HepG2 (cell line): ENCODE measurements around the gene CHST3. TPM values are rescaled to one million over a fixed set of nuclear protein-coding genes. Genes with fewer than 3 reads are reported as not detected.

Source experiments
- CHCHD3 ChIP-seq: sonication (generic); formaldehyde crosslinking; IDR thresholded peaks from 2 replicates; pipeline ENCODE4 v1.8.0; 2022; ENCODE audit warnings: mild to moderate bottlenecking, missing genetic modification reagents, moderate library complexity
- HNRNPL ChIP-seq: fragments of 200-400 bp; formaldehyde crosslinking; IDR thresholded peaks from 2 replicates; pipeline ENCODE4 v1.6.1; 2017; ENCODE audit warnings: mild to moderate bottlenecking, low read depth, low read length
- HOXA3 ChIP-seq: sonication (generic); formaldehyde crosslinking; IDR thresholded peaks from 2 replicates; pipeline ENCODE4 v1.5.0; 2020; ENCODE audit warnings: missing genetic modification reagents
- NPAS2 ChIP-seq: sonication (generic); formaldehyde crosslinking; IDR thresholded peaks from 2 replicates; pipeline ENCODE4 v1.8.0; 2022; ENCODE audit warnings: mild to moderate bottlenecking, missing genetic modification reagents, borderline replicate concordance
- SAP130 ChIP-seq: IDR thresholded peaks from 2 replicates; pipeline ENCODE4 v1.6.1; 2016; ENCODE audit warnings: low read depth
- SSRP1 ChIP-seq: IDR thresholded peaks from 2 replicates; pipeline ENCODE4 v1.6.1; 2016; ENCODE audit warnings: control low read depth
- ZBTB38 ChIP-seq: sonication (generic); formaldehyde crosslinking; IDR thresholded peaks from 2 replicates; pipeline ENCODE4 v1.5.1; 2020; ENCODE audit warnings: mild to moderate bottlenecking, missing genetic modification reagents
- ZNF629 ChIP-seq: sonication (generic); formaldehyde crosslinking; conservative IDR thresholded peaks from 2 replicates; pipeline ENCODE4 v1.5.0; 2020; ENCODE audit warnings: missing genetic modification reagents
- ZNF788 ChIP-seq: sonication (generic); formaldehyde crosslinking; IDR thresholded peaks from 2 replicates; pipeline ENCODE4 v1.5.0; 2020; ENCODE audit warnings: mild to moderate bottlenecking, missing genetic modification reagents, borderline replicate concordance
- polyA plus RNA-seq, 8 experiments: library from polyadenylated mRNA; depleted of rRNA in 3 of 8; stranded (reverse) in 7 of 8; unstranded in 1 of 8; fragments of >200 nt; fragmentation: Illumina TruSeq in 4 of 8; extraction: Trizol in 4 of 8; gene quantifications; 2 replicates each; pipeline versions ENCODE4 v1.2.1 to v1.2.3, GENCODE V29; 2011 to 2016; ENCODE audit warnings: low read depth in 4 of 8, missing spikeins in 1 of 8, mixed read lengths in 1 of 8; ENCODE audit not compliant: insufficient read depth in 1 of 8
- total RNA-seq, 5 experiments: library from RNA; depleted of rRNA; stranded (reverse); fragments of >200 nt; fragmentation: Illumina TruSeq; extraction: Trizol; gene quantifications; 2 replicates each; pipeline ENCODE4 v1.2.3, GENCODE V29; 2016; ENCODE audit warnings: low read depth in 1 of 5
- TF ChIP-seq, protein P1 (sequence below): sonication (generic); formaldehyde crosslinking; IDR thresholded peaks from 2 replicates; pipeline ENCODE4 v1.9.0; 2022; ENCODE audit warnings: missing genetic modification reagents, mild to moderate bottlenecking, borderline replicate concordance
- TF ChIP-seq, protein P2 (sequence below): sonication (generic); formaldehyde crosslinking; IDR thresholded peaks from 2 replicates; pipeline ENCODE4 v1.8.0; 2022; ENCODE audit warnings: mild to moderate bottlenecking, missing genetic modification reagents, borderline replicate concordance
- TF ChIP-seq, protein P3 (sequence below): sonication (generic); formaldehyde crosslinking; IDR thresholded peaks from 2 replicates; pipeline ENCODE4 v1.4.0; 2020; ENCODE audit warnings: missing genetic modification reagents, borderline replicate concordance
- TF ChIP-seq, protein P4 (sequence below): sonication (generic); formaldehyde crosslinking; IDR thresholded peaks from 2 replicates; pipeline ENCODE4 v1.5.0; 2020; ENCODE audit warnings: mild to moderate bottlenecking, missing genetic modification reagents, borderline replicate concordance

CHST3 gene
- total and polyA plus RNA-seq, 2 of the 13 experiments (the other 11 are each of a cell fraction or from before 2014, with no cell fraction given) = 7.2 to 18.7 TPM

DNA sequence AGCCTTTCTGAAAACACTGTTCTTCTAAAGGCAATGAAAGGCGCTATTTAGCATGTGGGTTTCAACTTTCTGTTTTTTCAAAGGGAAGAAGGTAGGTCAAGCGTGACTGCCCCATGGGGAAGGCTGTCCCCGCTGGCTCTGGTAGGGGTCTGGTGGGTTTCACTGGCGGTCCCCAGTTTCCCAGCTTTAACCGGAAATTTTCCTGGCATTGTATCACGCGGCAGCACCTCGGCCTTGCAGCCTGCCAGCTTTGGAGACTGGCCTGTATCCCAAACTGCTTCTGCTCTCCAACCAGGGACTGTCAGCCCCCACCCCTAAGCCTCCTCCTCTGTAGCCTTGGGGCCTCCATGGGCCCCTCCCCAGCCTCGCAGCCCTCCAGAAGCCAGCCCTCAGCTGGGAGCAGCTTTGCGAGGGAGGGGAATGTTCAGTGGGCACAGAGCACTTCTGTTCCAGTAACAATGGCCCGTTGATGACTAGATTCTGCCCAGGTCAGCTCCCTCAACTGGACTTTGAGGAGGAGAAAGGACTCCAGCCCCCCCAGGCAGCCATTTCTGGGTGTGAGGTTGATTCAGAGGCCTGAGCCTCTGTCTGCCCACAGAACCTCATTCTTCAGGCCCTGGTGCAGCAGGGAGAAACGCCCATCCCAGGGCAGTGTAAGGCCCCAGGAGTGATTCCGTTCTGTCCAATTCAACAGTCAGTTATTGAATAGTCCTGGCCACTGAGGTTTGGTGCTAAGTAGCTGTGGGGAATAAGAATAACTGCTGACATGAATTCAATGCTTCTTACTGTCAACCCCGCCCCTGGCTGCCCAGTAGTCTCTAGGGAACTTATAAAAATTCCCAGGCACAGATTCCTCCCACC lies 17.1 kb downstream of the CHST3 start (continued):
- TF ChIP-seq, protein P1, sequence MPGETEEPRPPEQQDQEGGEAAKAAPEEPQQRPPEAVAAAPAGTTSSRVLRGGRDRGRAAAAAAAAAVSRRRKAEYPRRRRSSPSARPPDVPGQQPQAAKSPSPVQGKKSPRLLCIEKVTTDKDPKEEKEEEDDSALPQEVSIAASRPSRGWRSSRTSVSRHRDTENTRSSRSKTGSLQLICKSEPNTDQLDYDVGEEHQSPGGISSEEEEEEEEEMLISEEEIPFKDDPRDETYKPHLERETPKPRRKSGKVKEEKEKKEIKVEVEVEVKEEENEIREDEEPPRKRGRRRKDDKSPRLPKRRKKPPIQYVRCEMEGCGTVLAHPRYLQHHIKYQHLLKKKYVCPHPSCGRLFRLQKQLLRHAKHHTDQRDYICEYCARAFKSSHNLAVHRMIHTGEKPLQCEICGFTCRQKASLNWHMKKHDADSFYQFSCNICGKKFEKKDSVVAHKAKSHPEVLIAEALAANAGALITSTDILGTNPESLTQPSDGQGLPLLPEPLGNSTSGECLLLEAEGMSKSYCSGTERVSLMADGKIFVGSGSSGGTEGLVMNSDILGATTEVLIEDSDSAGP (CRISPR knock-in tag) = peak; percentile 65; the same call in 1 of the 2 replicates
- no peak for TF ChIP-seq SSRP1 (CRISPR knock-in tag)
- TF ChIP-seq, protein P2, sequence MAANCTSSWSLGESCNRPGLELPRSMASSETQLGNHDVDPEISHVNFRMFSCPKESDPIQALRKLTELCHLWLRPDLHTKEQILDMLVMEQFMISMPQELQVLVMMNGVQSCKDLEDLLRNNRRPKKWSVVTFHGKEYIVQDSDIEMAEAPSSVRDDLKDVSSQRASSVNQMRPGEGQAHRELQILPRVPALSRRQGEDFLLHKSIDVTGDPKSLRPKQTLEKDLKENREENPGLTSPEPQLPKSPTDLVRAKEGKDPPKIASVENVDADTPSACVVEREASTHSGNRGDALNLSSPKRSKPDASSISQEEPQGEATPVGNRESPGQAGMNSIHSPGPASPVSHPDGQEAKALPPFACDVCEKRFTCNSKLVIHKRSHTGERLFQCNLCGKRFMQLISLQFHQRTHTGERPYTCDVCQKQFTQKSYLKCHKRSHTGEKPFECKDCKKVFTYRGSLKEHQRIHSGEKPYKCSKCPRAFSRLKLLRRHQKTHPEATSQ (CRISPR knock-in tag) = no peak
- TF ChIP-seq HNRNPL = peak; percentile 96
- no peak for TF ChIP-seq NPAS2 (CRISPR knock-in tag)
- TF ChIP-seq HOXA3 = peak; percentile 71
- TF ChIP-seq CHCHD3 = no peak
- peak; percentile 81; the same call in 1 of the 2 replicates for TF ChIP-seq ZBTB38 (CRISPR knock-in tag)
- TF ChIP-seq ZNF788 = peak; percentile 61; the same call in 1 of the 2 replicates
- TF ChIP-seq ZNF629 (CRISPR knock-in tag) = 0 out of 2 replicates have a peak, but pooled peaks have one; percentile 28
- TF ChIP-seq, protein P3, sequence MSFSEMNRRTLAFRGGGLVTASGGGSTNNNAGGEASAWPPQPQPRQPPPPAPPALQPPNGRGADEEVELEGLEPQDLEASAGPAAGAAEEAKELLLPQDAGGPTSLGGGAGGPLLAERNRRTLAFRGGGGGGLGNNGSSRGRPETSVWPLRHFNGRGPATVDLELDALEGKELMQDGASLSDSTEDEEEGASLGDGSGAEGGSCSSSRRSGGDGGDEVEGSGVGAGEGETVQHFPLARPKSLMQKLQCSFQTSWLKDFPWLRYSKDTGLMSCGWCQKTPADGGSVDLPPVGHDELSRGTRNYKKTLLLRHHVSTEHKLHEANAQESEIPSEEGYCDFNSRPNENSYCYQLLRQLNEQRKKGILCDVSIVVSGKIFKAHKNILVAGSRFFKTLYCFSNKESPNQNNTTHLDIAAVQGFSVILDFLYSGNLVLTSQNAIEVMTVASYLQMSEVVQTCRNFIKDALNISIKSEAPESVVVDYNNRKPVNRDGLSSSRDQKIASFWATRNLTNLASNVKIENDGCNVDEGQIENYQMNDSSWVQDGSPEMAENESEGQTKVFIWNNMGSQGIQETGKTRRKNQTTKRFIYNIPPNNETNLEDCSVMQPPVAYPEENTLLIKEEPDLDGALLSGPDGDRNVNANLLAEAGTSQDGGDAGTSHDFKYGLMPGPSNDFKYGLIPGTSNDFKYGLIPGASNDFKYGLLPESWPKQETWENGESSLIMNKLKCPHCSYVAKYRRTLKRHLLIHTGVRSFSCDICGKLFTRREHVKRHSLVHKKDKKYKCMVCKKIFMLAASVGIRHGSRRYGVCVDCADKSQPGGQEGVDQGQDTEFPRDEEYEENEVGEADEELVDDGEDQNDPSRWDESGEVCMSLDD = peak; percentile 56; the same call in 1 of the 2 replicates
- TF ChIP-seq SAP130 (CRISPR knock-in tag) = peak; percentile 54
- TF ChIP-seq, protein P4, sequence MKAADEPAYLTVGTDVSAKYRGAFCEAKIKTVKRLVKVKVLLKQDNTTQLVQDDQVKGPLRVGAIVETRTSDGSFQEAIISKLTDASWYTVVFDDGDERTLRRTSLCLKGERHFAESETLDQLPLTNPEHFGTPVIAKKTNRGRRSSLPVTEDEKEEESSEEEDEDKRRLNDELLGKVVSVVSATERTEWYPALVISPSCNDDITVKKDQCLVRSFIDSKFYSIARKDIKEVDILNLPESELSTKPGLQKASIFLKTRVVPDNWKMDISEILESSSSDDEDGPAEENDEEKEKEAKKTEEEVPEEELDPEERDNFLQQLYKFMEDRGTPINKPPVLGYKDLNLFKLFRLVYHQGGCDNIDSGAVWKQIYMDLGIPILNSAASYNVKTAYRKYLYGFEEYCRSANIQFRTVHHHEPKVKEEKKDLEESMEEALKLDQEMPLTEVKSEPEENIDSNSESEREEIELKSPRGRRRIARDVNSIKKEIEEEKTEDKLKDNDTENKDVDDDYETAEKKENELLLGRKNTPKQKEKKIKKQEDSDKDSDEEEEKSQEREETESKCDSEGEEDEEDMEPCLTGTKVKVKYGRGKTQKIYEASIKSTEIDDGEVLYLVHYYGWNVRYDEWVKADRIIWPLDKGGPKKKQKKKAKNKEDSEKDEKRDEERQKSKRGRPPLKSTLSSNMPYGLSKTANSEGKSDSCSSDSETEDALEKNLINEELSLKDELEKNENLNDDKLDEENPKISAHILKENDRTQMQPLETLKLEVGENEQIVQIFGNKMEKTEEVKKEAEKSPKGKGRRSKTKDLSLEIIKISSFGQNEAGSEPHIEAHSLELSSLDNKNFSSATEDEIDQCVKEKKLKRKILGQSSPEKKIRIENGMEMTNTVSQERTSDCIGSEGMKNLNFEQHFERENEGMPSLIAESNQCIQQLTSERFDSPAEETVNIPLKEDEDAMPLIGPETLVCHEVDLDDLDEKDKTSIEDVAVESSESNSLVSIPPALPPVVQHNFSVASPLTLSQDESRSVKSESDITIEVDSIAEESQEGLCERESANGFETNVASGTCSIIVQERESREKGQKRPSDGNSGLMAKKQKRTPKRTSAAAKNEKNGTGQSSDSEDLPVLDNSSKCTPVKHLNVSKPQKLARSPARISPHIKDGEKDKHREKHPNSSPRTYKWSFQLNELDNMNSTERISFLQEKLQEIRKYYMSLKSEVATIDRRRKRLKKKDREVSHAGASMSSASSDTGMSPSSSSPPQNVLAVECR (CRISPR knock-in tag) = no peak
